Thyroid gland (tissue), 4 donors: Measurements from ENCODE around the gene UCN. TPM values are rescaled to one million over a fixed set of nuclear protein-coding genes. Genes with fewer than 3 reads are reported as not detected.

Experiments used
- DNase-seq, 2 donors: peaks; one replicate each; pipeline ENCODE4 v3.0.0-alpha.2; 2019
- H3K27ac ChIP-seq, 3 donors: fragments of 200-600 bp; sonication (generic); 1 replicate in 2 of 3; 2 replicates in 1 of 3; pipeline ENCODE4 v1.5.1; 2016 to 2019; ENCODE audit warnings: mild to moderate bottlenecking in 1 of 3, moderate library complexity in 1 of 3
- H3K27me3 ChIP-seq: fragments of 200-600 bp; sonication (generic); one replicate; pipeline ENCODE4 v1.5.1; 2019
- H3K36me3 ChIP-seq, 2 donors: fragments of 200-600 bp; sonication (generic); one replicate each; pipeline ENCODE4 v1.5.1; 2016 to 2019
- H3K4me1 ChIP-seq, 2 donors: fragments of 200-600 bp; sonication (generic); one replicate each; pipeline ENCODE4 v1.5.1; 2017 to 2019
- H3K4me3 ChIP-seq, 3 donors: fragments of 200-600 bp; sonication (generic); replicated peaks in 1 of 3; 1 replicate in 2 of 3; 2 replicates in 1 of 3; pipeline ENCODE4 v1.5.1; 2016; ENCODE audit warnings: mild to moderate bottlenecking in 1 of 3
- H3K9me3 ChIP-seq: fragments of 200-600 bp; sonication (generic); one replicate; pipeline ENCODE4 v1.5.1; 2017
- POLR2A ChIP-seq, 2 donors: fragments of 450-650 bp; IDR thresholded peaks; one replicate each; pipeline ENCODE4 v1.6.1; 2017; ENCODE audit warnings: antibody characterized with exemption in 2 of 2, mild to moderate bottlenecking in 2 of 2, moderate library complexity in 1 of 2
- WGBS, 2 donors: methylation state at CpG; one replicate each; pipeline ENCODE4 v1.1.5; 2017; 5-methylcytosine and 5-hydroxymethylcytosine counted together
- intact Hi-C: fragments of 100-400 bp; cut with DNase I; formaldehyde crosslinking; loops from one replicate; pipeline ENCODE4 v1.15.1; 2023
- total RNA-seq, 4 donors: library from RNA; depleted of rRNA; stranded (reverse); fragments of >200 nt; gene quantifications; one replicate each; pipeline ENCODE4 v1.2.3, GENCODE V29; 2016
- TF ChIP-seq, protein P1 (sequence below), 6 experiments: fragments of 200-600 bp in 3 of 6; fragments of 450-650 bp in 3 of 6; sonication (generic) in 3 of 6; IDR thresholded peaks; one replicate each; pipeline ENCODE4 v1.5.1; 2016 to 2019; ENCODE audit warnings: antibody characterized with exemption in 6 of 6, mild to moderate bottlenecking in 2 of 6, inconsistent platforms in 1 of 6, moderate library complexity in 1 of 6

The UCN gene
- total RNA-seq, 4 donors from 2014 or later = 1.1 to 2.5 (median 2.0) TPM

DNA sequence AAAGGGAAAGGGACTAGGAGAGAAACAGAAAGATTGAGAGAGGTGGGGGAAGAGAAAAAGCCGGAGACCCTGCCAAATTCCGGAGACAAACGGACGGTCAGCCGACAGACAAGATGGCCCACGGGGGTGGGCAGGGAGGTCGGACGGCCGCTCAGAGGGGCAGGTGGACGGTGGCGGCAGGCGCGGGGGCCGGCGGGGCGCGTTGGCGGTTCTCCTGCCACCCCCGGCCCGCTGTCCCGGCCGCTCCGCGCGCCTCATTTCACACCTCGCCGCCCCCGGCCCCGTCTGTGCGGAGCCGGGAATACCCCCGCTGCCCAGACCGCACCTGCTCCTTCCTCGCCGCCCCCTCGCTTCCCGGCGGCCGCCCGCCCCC lies 46.3 kb downstream of the UCN start:
- no peaks in the 10 kb centered on the region for H3K9me3 ChIP-seq
- peaks cover 29% of the 10 kb centered on the region for H3K27me3 ChIP-seq
- no peak for DNase-seq
- no peaks in the 10 kb centered on the region for H3K36me3 ChIP-seq
- no peak overlapping the region for H3K27ac ChIP-seq
- 3 to 5% methylated on average over 19 to 23 of the region's 40 CpGs for WGBS, 2 donors
- TF ChIP-seq POLR2A (IDR thresholded peaks at IDR 0.05) = no peak
- TF ChIP-seq, protein P1, sequence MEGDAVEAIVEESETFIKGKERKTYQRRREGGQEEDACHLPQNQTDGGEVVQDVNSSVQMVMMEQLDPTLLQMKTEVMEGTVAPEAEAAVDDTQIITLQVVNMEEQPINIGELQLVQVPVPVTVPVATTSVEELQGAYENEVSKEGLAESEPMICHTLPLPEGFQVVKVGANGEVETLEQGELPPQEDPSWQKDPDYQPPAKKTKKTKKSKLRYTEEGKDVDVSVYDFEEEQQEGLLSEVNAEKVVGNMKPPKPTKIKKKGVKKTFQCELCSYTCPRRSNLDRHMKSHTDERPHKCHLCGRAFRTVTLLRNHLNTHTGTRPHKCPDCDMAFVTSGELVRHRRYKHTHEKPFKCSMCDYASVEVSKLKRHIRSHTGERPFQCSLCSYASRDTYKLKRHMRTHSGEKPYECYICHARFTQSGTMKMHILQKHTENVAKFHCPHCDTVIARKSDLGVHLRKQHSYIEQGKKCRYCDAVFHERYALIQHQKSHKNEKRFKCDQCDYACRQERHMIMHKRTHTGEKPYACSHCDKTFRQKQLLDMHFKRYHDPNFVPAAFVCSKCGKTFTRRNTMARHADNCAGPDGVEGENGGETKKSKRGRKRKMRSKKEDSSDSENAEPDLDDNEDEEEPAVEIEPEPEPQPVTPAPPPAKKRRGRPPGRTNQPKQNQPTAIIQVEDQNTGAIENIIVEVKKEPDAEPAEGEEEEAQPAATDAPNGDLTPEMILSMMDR (IDR thresholded peaks at IDR 0.05) = no peak
- peaks cover 30 to 38% of the 10 kb centered on the region in 2 donors for H3K4me1 ChIP-seq
- peak overlapping the region in 1 of 3 donors; percentile 47 for H3K4me3 ChIP-seq
- intact Hi-C loops = no loop called here

GRCh38 chr2:27261241-27261925 lies 46.9 kb downstream of the UCN start:
- WGBS, 2 donors = 44 to 55% methylated on average over 11 of the region's 11 CpGs
- intact Hi-C loops = no loop called here
- TF ChIP-seq, protein P1 (IDR thresholded peaks at IDR 0.05) = no peak
- no peak for TF ChIP-seq POLR2A (IDR thresholded peaks at IDR 0.05)
- Histone ChIP-seq H3K9me3 (no peaks in the 10 kb centered on the region), H3K27me3 (peaks cover 29% of the 10 kb centered on the region), H3K4me3 (no peak overlapping the region), H3K36me3 (no peaks in the 10 kb centered on the region), H3K4me1 (peaks cover 30 to 38% of the 10 kb centered on the region in 2 donors), H3K27ac (no peak overlapping the region)
- DNase-seq = no peak

- peaks cover 8 to 14% of the 10 kb centered on the region in 2 donors for H3K4me1 ChIP-seq
- no peaks in the 10 kb centered on the region for H3K36me3 ChIP-seq
- no peak overlapping the region for H3K4me3 ChIP-seq
- no peaks in the 10 kb centered on the region for H3K9me3 ChIP-seq
- H3K27ac ChIP-seq = no peak overlapping the region
- no peak for TF ChIP-seq POLR2A (IDR thresholded peaks at IDR 0.05)
- TF ChIP-seq, protein P1 (IDR thresholded peaks at IDR 0.05) = no peak
- intact Hi-C loops = loop anchor here (5.0 kb wide), 1 partner anchor 39 kb away; no protein-coding TSS in a partner anchor
- no peak for DNase-seq
- peaks cover 22% of the 10 kb centered on the region for H3K27me3 ChIP-seq
- WGBS, 2 donors = 81 to 83% methylated on average over 6 to 7 of the region's 8 CpGs
Observed at GRCh38 chr2:27258051-27258450, 50.2 kb downstream of the UCN start.

Other genes with a start within 250 kb of the UCN start
- gene OST4, start 236.8 kb downstream of the UCN start, total RNA-seq = 100 to 1,000 TPM; 235 to 467 (median 261) TPM
- 10 to 100 TPM; 18.6 to 45.4 (median 29.3) TPM for gene EMILIN1, start 229.8 kb downstream of the UCN start, total RNA-seq
- 1 to 10 TPM in 3 of 4 donors, under 1 TPM in 1; 0.44 to 2.3 (median 1.7) TPM for gene KHK, start 221.7 kb downstream of the UCN start, total RNA-seq
- 1 to 10 TPM in 2 of 4 donors, not detected in 2; 3.7 to 8.5 TPM for gene CGREF1, start 189.3 kb downstream of the UCN start, total RNA-seq
- gene ABHD1, start 184.6 kb downstream of the UCN start, total RNA-seq = 1 to 10 TPM in 1 of 4 donors, under 1 TPM in 3; 0.44 to 1.1 (median 0.76) TPM
- gene PREB, start 173.8 kb downstream of the UCN start, total RNA-seq = 10 to 100 TPM; 52.4 to 84.0 (median 55.2) TPM
- gene PRR30, start 169.0 kb downstream of the UCN start, total RNA-seq = under 1 TPM in 2 of 4 donors, not detected in 2; 0.27 to 0.67 TPM
- gene TCF23, start 159.4 kb downstream of the UCN start, total RNA-seq = under 1 TPM in 1 of 4 donors, not detected in 3; 0.13 TPM
- 100 to 1,000 TPM; 149 to 345 (median 254) TPM for gene ATRAID, start 96.4 kb downstream of the UCN start, total RNA-seq
- 10 to 100 TPM; 10.9 to 34.0 (median 22.0) TPM for gene SLC5A6, start 96.2 kb downstream of the UCN start, total RNA-seq
- 10 to 100 TPM; 16.5 to 31.9 (median 28.2) TPM for gene CAD, start 91.1 kb downstream of the UCN start, total RNA-seq
- under 1 TPM; 0.33 to 0.98 (median 0.80) TPM for gene SLC30A3, start 45.4 kb downstream of the UCN start, total RNA-seq
- 1 to 10 TPM in 2 of 4 donors, under 1 TPM in 1, not detected in 1; 0.33 to 2.1 (median 1.1) TPM for gene DNAJC5G, start 33.0 kb downstream of the UCN start, total RNA-seq
- 1 to 10 TPM in 1 of 4 donors, under 1 TPM in 2, not detected in 1; 0.22 to 1.6 (median 0.54) TPM for gene TRIM54, start 26.0 kb downstream of the UCN start, total RNA-seq
- 100 to 1,000 TPM in 3 of 4 donors, 10 to 100 TPM in 1; 92.9 to 151 (median 116) TPM for gene MPV17, start 14.7 kb upstream of the UCN start, total RNA-seq
- 10 to 100 TPM; 44.7 to 86.6 (median 51.8) TPM for gene GTF3C2, start 48.3 kb upstream of the UCN start, total RNA-seq
- gene EIF2B4, start 61.9 kb upstream of the UCN start, total RNA-seq = 10 to 100 TPM; 34.7 to 44.0 (median 38.6) TPM
- 100 to 1,000 TPM; 109 to 148 (median 130) TPM for gene SNX17, start 62.2 kb upstream of the UCN start, total RNA-seq
- 10 to 100 TPM in 1 of 4 donors, 1 to 10 TPM in 3; 9.1 to 14.8 (median 9.2) TPM for gene ZNF513, start 72.3 kb upstream of the UCN start, total RNA-seq
- 10 to 100 TPM; 55.4 to 75.2 (median 59.5) TPM for gene PPM1G, start 101.1 kb upstream of the UCN start, total RNA-seq
- gene NRBP1, start 120.2 kb upstream of the UCN start, total RNA-seq = 10 to 100 TPM; 45.2 to 68.6 (median 63.1) TPM
- 10 to 100 TPM in 3 of 4 donors, 1 to 10 TPM in 1; 9.2 to 40.1 (median 19.4) TPM for gene KRTCAP3, start 133.9 kb upstream of the UCN start, total RNA-seq
- 10 to 100 TPM; 30.9 to 56.8 (median 43.7) TPM for gene IFT172, start 181.3 kb upstream of the UCN start, total RNA-seq
- gene FNDC4, start 186.8 kb upstream of the UCN start, total RNA-seq = 10 to 100 TPM in 1 of 4 donors, 1 to 10 TPM in 3; 4.0 to 17.7 (median 7.1) TPM
- under 1 TPM in 1 of 4 donors, not detected in 3; 0.13 TPM for gene GCKR, start 188.4 kb upstream of the UCN start, total RNA-seq